HepG2 (cell line): ENCODE results near the gene IL17RA. TPM values are rescaled to one million over a fixed set of nuclear protein-coding genes. Genes with fewer than 3 reads are reported as not detected.

ENCODE experiments used
- ATAC-seq: fragments of 200-7000 bp; cut with Tn5 transposase; 3 replicates; pipeline ENCODE4 v1.9.1; 2020; ENCODE audit warnings: mild to moderate bottlenecking, moderate library complexity
- BruUV-seq: library from RNA; stranded (reverse); fragments of 400-500 nt; replicated peaks from 2 replicates; lab custom pipeline; 2021; lab: Mats Ljungman, UMichigan
- CTCF ChIA-PET: fragments of 300-600 bp; formaldehyde crosslinking; extraction: SDS; loops from one replicate; lab custom pipeline; 2021; ENCODE audit warnings: low total read pairs, inconsistent platforms, low intra/inter-chr PET ratio; lab: Yijun Ruan, JAX
- POLR2A ChIA-PET: fragments of 350-600 bp; sonication (Branson Sonifier 250); formaldehyde crosslinking; loops from one replicate; lab custom pipeline; 2020; ENCODE audit warnings: antibody characterized with exemption, inconsistent platforms; lab: Yijun Ruan, JAX
- DNase-seq: peaks from one replicate; pipeline ENCODE4 v3.0.0-alpha.2; 2015; ENCODE audit warnings: low spot score
- FAIRE-seq: peaks from 3 replicates; lab custom pipeline; 2011; peaks lifted over from hg19 to GRCh38; lab: Jason Lieb, UNC
- H2AFZ ChIP-seq: one replicate; pipeline ENCODE4 v1.6.1; 2011; ENCODE audit warnings: low read length, inconsistent platforms
- H3K27ac ChIP-seq: fragments of 300-600 bp; 3 replicates; pipeline ENCODE4 v1.8.0; 2011; ENCODE audit warnings: mixed run types, mild to moderate bottlenecking, mixed read lengths, low read length, inconsistent platforms; ENCODE audit not compliant: insufficient read depth; ENCODE audit errors: extremely low read length
- H3K27me3 ChIP-seq, 2 experiments: fragments of 200-600 bp in 1 of 2; 2 replicates in 1 of 2; 3 replicates in 1 of 2; pipeline versions ENCODE4 v1.6.0 to v1.8.0; 2011; ENCODE audit warnings: low read length in 2 of 2, mild to moderate bottlenecking in 2 of 2, moderate library complexity in 2 of 2, inconsistent platforms in 1 of 2; ENCODE audit not compliant: insufficient read depth in 2 of 2, control insufficient read depth in 1 of 2
- H3K36me3 ChIP-seq, 2 experiments: fragments of 200-600 bp in 1 of 2; replicated peaks in 1 of 2; 2 replicates in 1 of 2; 3 replicates in 1 of 2; pipeline versions ENCODE4 v1.5.1 to v1.8.0; 2011; ENCODE audit warnings: low read length in 2 of 2, inconsistent platforms in 1 of 2; ENCODE audit not compliant: insufficient read depth in 2 of 2, control insufficient read depth in 1 of 2
- H3K4me1 ChIP-seq: 2 replicates; pipeline ENCODE4 v1.5.1; 2012; ENCODE audit warnings: low read length, inconsistent platforms; ENCODE audit not compliant: insufficient read depth
- H3K4me2 ChIP-seq: 2 replicates; pipeline ENCODE4 v1.6.0; 2011; ENCODE audit warnings: low read depth, low read length, inconsistent platforms
- H3K4me3 ChIP-seq, 3 experiments: fragments of 200-600 bp in 1 of 3; sonication (generic), shearing (Covaris generic) in 1 of 3; replicated peaks in 1 of 3; 2 replicates each; pipeline ENCODE4 v1.5.1; 2011 to 2016; ENCODE audit warnings: low read length in 3 of 3, inconsistent platforms in 2 of 3, low read depth in 2 of 3, mild to moderate bottlenecking in 2 of 3, control low read depth in 1 of 3, mixed read lengths in 1 of 3; ENCODE audit not compliant: insufficient read depth in 1 of 3
- H3K79me2 ChIP-seq: one replicate; pipeline ENCODE4 v1.6.1; 2011; ENCODE audit warnings: low read length, inconsistent platforms; ENCODE audit not compliant: insufficient read depth
- H3K9ac ChIP-seq: 2 replicates; pipeline ENCODE4 v1.6.0; 2011; ENCODE audit warnings: mild to moderate bottlenecking, low read depth, low read length, inconsistent platforms; ENCODE audit not compliant: insufficient read depth
- H3K9me3 ChIP-seq: 2 replicates; pipeline ENCODE4 v1.5.1; 2012; ENCODE audit warnings: mild to moderate bottlenecking, low read length
- H4K20me1 ChIP-seq: 2 replicates; pipeline ENCODE4 v1.6.0; 2011; ENCODE audit warnings: inconsistent platforms, mild to moderate bottlenecking, low read length, moderate library complexity; ENCODE audit not compliant: insufficient read depth
- HMG20B ChIP-seq: conservative IDR thresholded peaks from 2 replicates; pipeline ENCODE4 v1.6.1; 2016; ENCODE audit warnings: missing genetic modification reagents, missing compliant biosample characterization
- SRY ChIP-seq: sonication (generic); formaldehyde crosslinking; IDR thresholded peaks from 2 replicates; pipeline ENCODE4 v1.8.0; 2022; ENCODE audit warnings: mild to moderate bottlenecking, missing genetic modification reagents
- SUZ12 ChIP-seq: fragments of 150-350 bp; IDR thresholded peaks from 2 replicates; pipeline ENCODE4 v1.6.1; 2014; ENCODE audit warnings: low read depth, low read length
- SYNCRIP ChIP-seq: fragments of 200-400 bp; formaldehyde crosslinking; IDR thresholded peaks from 2 replicates; pipeline ENCODE4 v1.6.1; 2018; ENCODE audit warnings: mild to moderate bottlenecking, low read depth, low read length; ENCODE audit not compliant: insufficient read depth
- TFE3 ChIP-seq: IDR thresholded peaks from 2 replicates; pipeline ENCODE4 v1.6.1; 2016
- TRIM24 ChIP-seq: sonication (generic); formaldehyde crosslinking; IDR thresholded peaks from 2 replicates; pipeline ENCODE4 v1.8.0; 2022; ENCODE audit warnings: mild to moderate bottlenecking, missing genetic modification reagents
- ZBTB42 ChIP-seq: sonication (generic); formaldehyde crosslinking; IDR thresholded peaks from 2 replicates; pipeline ENCODE4 v1.5.0; 2020; ENCODE audit warnings: mild to moderate bottlenecking, missing genetic modification reagents
- ZNF260 ChIP-seq: sonication (generic); formaldehyde crosslinking; IDR thresholded peaks from 2 replicates; pipeline ENCODE4 v1.4.0; 2020; ENCODE audit warnings: missing genetic modification reagents, low read depth, mild to moderate bottlenecking, borderline replicate concordance
- ZNF326 ChIP-seq: sonication (generic); formaldehyde crosslinking; IDR thresholded peaks from 2 replicates; pipeline ENCODE4 v1.4.0; 2020; ENCODE audit warnings: missing genetic modification reagents, borderline replicate concordance
- ZNF335 ChIP-seq: sonication (generic); formaldehyde crosslinking; IDR thresholded peaks from 2 replicates; pipeline ENCODE4 v1.4.0; 2020; ENCODE audit warnings: missing genetic modification reagents
- ZNF431 ChIP-seq: sonication (generic); formaldehyde crosslinking; IDR thresholded peaks from 2 replicates; pipeline ENCODE4 v1.9.0; 2022; ENCODE audit warnings: missing genetic modification reagents, low read depth, mild to moderate bottlenecking, borderline replicate concordance
- ZNF44 ChIP-seq: sonication (generic); formaldehyde crosslinking; IDR thresholded peaks from 2 replicates; pipeline ENCODE4 v1.5.1; 2020; ENCODE audit warnings: mild to moderate bottlenecking, missing genetic modification reagents
- ZNF501 ChIP-seq: sonication (generic); formaldehyde crosslinking; IDR thresholded peaks from 2 replicates; pipeline ENCODE4 v1.5.1; 2020; ENCODE audit warnings: mild to moderate bottlenecking, moderate library complexity, missing genetic modification reagents
- ZNF546 ChIP-seq: sonication (generic); formaldehyde crosslinking; conservative IDR thresholded peaks from 2 replicates; pipeline ENCODE4 v1.8.1; 2023; ENCODE audit warnings: mild to moderate bottlenecking, missing genetic modification reagents
- ZNF639 ChIP-seq: conservative IDR thresholded peaks from 2 replicates; pipeline ENCODE4 v1.6.1; 2018; ENCODE audit warnings: missing genetic modification reagents
- ZNF83 ChIP-seq: sonication (generic); formaldehyde crosslinking; IDR thresholded peaks from 2 replicates; pipeline ENCODE4 v1.4.0; 2020; ENCODE audit warnings: missing genetic modification reagents, mild to moderate bottlenecking, borderline replicate concordance
- WGBS: methylation state at CpG from one replicate; pipeline ENCODE4 v1.1.6; 2017; ENCODE audit warnings: low lambda C conversion rate; 5-methylcytosine and 5-hydroxymethylcytosine counted together
- in situ Hi-C: cut with HindIII; loops from 2 replicates; pipeline ENCODE4 v1.10.0; 2017; ENCODE audit warnings: low pct_unique_long_range_greater_than_20kb; ENCODE audit not compliant: extremely low pct_ligation_motif_present
- intact Hi-C: fragments of 100-400 bp; cut with micrococcal nuclease; formaldehyde crosslinking; loops from one replicate; pipeline ENCODE4 v1.10.0; 2022; ENCODE audit not compliant: unreplicated experiment
- polyA plus RNA-seq, 8 experiments: library from polyadenylated mRNA; depleted of rRNA in 3 of 8; stranded (reverse) in 7 of 8; unstranded in 1 of 8; fragments of >200 nt; fragmentation: Illumina TruSeq in 4 of 8; extraction: Trizol in 4 of 8; gene quantifications; 2 replicates each; pipeline versions ENCODE4 v1.2.1 to v1.2.3, GENCODE V29; 2011 to 2016; ENCODE audit warnings: low read depth in 4 of 8, missing spikeins in 1 of 8, mixed read lengths in 1 of 8; ENCODE audit not compliant: insufficient read depth in 1 of 8
- total RNA-seq, 5 experiments: library from RNA; depleted of rRNA; stranded (reverse); fragments of >200 nt; fragmentation: Illumina TruSeq; extraction: Trizol; gene quantifications; 2 replicates each; pipeline ENCODE4 v1.2.3, GENCODE V29; 2016; ENCODE audit warnings: low read depth in 1 of 5
- TF ChIP-seq, protein P1 (sequence below): sonication (generic); formaldehyde crosslinking; IDR thresholded peaks from 2 replicates; pipeline ENCODE4 v1.4.0; 2020; ENCODE audit warnings: mild to moderate bottlenecking, missing genetic modification reagents
- TF ChIP-seq, protein P2 (sequence below): sonication (generic); formaldehyde crosslinking; IDR thresholded peaks from 2 replicates; pipeline ENCODE4 v1.4.0; 2020; ENCODE audit warnings: missing genetic modification reagents, mild to moderate bottlenecking, borderline replicate concordance

IL17RA gene
- total and polyA plus RNA-seq, 2 of the 13 experiments (the other 11 are each of a cell fraction or from before 2014, with no cell fraction given) = 2.5 to 8.2 TPM

DNA sequence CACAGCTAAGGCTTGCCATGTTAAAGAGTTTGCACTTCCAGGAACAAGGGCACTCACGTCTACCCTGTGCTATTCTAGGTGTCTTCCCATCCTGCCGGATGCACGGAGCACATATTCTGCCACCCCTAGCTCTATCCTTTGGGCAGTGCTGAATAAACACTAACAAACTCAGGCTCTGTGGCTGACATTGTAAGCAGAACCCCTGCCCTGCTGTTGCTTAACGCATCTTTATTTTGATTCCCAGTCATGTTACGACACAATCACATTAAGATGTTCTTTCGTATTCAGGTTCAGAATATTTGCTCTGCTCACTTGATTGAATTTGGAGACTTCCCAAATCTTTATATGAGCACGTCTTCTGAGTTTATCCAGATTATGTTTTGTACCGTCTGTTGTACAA, 77.9 kb downstream of the IL17RA start:
- POLR2A ChIA-PET = no interaction called here
- no peak overlapping the region for H3K4me3 ChIP-seq
- intact Hi-C loops (no loop called here), in situ Hi-C loops (no loop called here)
- WGBS = 18% methylated on average over 8 of the region's 8 CpGs
- no peaks in the 10 kb centered on the region for H3K9me3 ChIP-seq
- CTCF ChIA-PET = no interaction called here
- ATAC-seq = no peak
- no peak for FAIRE-seq
- no peaks in the 10 kb centered on the region for H3K4me1 ChIP-seq
- no peak overlapping the region for H2AFZ ChIP-seq
- H3K27ac ChIP-seq = no peak overlapping the region
- H3K4me2 ChIP-seq = no peak overlapping the region
- no peaks in the 10 kb centered on the region for H4K20me1 ChIP-seq
- H3K27me3 ChIP-seq = peaks cover 2 to 10% of the 10 kb centered on the region in 2 experiments; a peak in 2 of 5 replicates
- BruUV-seq = no TSS peak
- no peak for DNase-seq
- H3K36me3 ChIP-seq = no peaks in the 10 kb centered on the region
- H3K9ac ChIP-seq = no peak overlapping the region
- H3K79me2 ChIP-seq = no peaks in the 10 kb centered on the region
- TF ChIP-seq ZNF546 (CRISPR knock-in tag) = no peak
- TF ChIP-seq SYNCRIP = no peak
- TF ChIP-seq ZNF501 (CRISPR knock-in tag) = no peak
- TF ChIP-seq, protein P1, sequence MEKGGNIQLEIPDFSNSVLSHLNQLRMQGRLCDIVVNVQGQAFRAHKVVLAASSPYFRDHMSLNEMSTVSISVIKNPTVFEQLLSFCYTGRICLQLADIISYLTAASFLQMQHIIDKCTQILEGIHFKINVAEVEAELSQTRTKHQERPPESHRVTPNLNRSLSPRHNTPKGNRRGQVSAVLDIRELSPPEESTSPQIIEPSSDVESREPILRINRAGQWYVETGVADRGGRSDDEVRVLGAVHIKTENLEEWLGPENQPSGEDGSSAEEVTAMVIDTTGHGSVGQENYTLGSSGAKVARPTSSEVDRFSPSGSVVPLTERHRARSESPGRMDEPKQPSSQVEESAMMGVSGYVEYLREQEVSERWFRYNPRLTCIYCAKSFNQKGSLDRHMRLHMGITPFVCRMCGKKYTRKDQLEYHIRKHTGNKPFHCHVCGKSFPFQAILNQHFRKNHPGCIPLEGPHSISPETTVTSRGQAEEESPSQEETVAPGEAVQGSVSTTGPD (CRISPR knock-in tag) = no peak
- TF ChIP-seq ZNF326 (CRISPR knock-in tag) = no peak
- no peak for TF ChIP-seq ZBTB42 (CRISPR knock-in tag)
- TF ChIP-seq ZNF83 (CRISPR knock-in tag) = no peak
- no peak for TF ChIP-seq SUZ12
- no peak for TF ChIP-seq ZNF639 (CRISPR knock-in tag)
- no peak for TF ChIP-seq ZNF260
- TF ChIP-seq HMG20B (CRISPR knock-in tag) = no peak
- no peak for TF ChIP-seq TRIM24 (CRISPR knock-in tag)
- no peak for TF ChIP-seq ZNF335 (CRISPR knock-in tag)
- no peak for TF ChIP-seq ZNF44 (CRISPR knock-in tag)
- TF ChIP-seq TFE3 (CRISPR knock-in tag) = no peak
- TF ChIP-seq, protein P2, sequence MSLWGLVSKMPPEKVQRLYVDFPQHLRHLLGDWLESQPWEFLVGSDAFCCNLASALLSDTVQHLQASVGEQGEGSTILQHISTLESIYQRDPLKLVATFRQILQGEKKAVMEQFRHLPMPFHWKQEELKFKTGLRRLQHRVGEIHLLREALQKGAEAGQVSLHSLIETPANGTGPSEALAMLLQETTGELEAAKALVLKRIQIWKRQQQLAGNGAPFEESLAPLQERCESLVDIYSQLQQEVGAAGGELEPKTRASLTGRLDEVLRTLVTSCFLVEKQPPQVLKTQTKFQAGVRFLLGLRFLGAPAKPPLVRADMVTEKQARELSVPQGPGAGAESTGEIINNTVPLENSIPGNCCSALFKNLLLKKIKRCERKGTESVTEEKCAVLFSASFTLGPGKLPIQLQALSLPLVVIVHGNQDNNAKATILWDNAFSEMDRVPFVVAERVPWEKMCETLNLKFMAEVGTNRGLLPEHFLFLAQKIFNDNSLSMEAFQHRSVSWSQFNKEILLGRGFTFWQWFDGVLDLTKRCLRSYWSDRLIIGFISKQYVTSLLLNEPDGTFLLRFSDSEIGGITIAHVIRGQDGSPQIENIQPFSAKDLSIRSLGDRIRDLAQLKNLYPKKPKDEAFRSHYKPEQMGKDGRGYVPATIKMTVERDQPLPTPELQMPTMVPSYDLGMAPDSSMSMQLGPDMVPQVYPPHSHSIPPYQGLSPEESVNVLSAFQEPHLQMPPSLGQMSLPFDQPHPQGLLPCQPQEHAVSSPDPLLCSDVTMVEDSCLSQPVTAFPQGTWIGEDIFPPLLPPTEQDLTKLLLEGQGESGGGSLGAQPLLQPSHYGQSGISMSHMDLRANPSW = no peak
- TF ChIP-seq ZNF431 (CRISPR knock-in tag) = no peak
- TF ChIP-seq SRY = no peak
